Measurements from ENCODE around the gene FTO.
A peak's percentile ranks its signal among the peaks of the same experiment; 100 is the strongest.

FTO gene

GRCh38 chr16:53773881-53774280, 69.9 kb downstream of the FTO start:
- no peak for TF ChIP-seq CTCF (IDR thresholded peaks at IDR 0.05; ENCODE audit: low read depth, low read length, missing control alignments)
- DNase-seq (ENCODE audit: extremely low read depth, low read depth) = no peak
- H3K4me3 ChIP-seq (replicated peaks; ENCODE audit: low read depth, low read length) = no peak overlapping the region

GRCh38 chr16:53775106-53775820, 71.3 kb downstream of the FTO start:
- no peak overlapping the region for H3K4me3 ChIP-seq (replicated peaks; ENCODE audit: low read depth, low read length)
- DNase-seq (ENCODE audit: extremely low read depth, low read depth) = no peak
- no peak for TF ChIP-seq CTCF (IDR thresholded peaks at IDR 0.05; ENCODE audit: low read depth, low read length, missing control alignments)

GRCh38 chr16:53775821-53776431, 72.0 kb downstream of the FTO start:
- DNase-seq (ENCODE audit: extremely low read depth, low read depth) = peak; percentile 61
- TF ChIP-seq CTCF (IDR thresholded peaks at IDR 0.05; ENCODE audit: low read depth, low read length, missing control alignments) = no peak
- H3K4me3 ChIP-seq (replicated peaks; ENCODE audit: low read depth, low read length) = no peak overlapping the region

- no peak for TF ChIP-seq CTCF (IDR thresholded peaks at IDR 0.05; ENCODE audit: low read depth, low read length, missing control alignments)
- no peak overlapping the region for H3K4me3 ChIP-seq (replicated peaks; ENCODE audit: low read depth, low read length)
- no peak for DNase-seq (ENCODE audit: extremely low read depth, low read depth)
Measured at GRCh38 chr16:53779186-53779585, 75.2 kb downstream of the FTO start.

- no peak for DNase-seq (ENCODE audit: extremely low read depth, low read depth)
- no peak for TF ChIP-seq CTCF (IDR thresholded peaks at IDR 0.05; ENCODE audit: low read depth, low read length, missing control alignments)
- no peak overlapping the region for H3K4me3 ChIP-seq (replicated peaks; ENCODE audit: low read depth, low read length)
Measured at GRCh38 chr16:53780051-53780450, 76.1 kb downstream of the FTO start.

- no peak for DNase-seq (ENCODE audit: extremely low read depth, low read depth)
- no peak for TF ChIP-seq CTCF (IDR thresholded peaks at IDR 0.05; ENCODE audit: low read depth, low read length, missing control alignments)
Measured at GRCh38 chr16:53781023-53781605, 77.2 kb downstream of the FTO start.

More at GRCh38 chr16:53781023-53781605, 77.2 kb downstream of the FTO start:
- no peak overlapping the region for H3K4me3 ChIP-seq (replicated peaks; ENCODE audit: low read depth, low read length)

Data from HFF-Myc (cell line).